HEK293 (cell line): ENCODE data around the gene STARD8.

ENCODE experiments used
- CTCF ChIA-PET: fragments of 350-600 bp; formaldehyde crosslinking; extraction: SDS; loops from one replicate; lab custom pipeline; 2021; ENCODE audit warnings: antibody characterized with exemption; lab: Yijun Ruan, JAX
- POLR2A ChIA-PET: fragments of 300-600 bp; formaldehyde crosslinking; extraction: SDS; loops from one replicate; lab custom pipeline; 2020; ENCODE audit warnings: antibody characterized with exemption, inconsistent platforms; lab: Yijun Ruan, JAX
- H3K27ac ChIP-seq: fragments of 200-500 bp; sonication (Bioruptor generic); 2 replicates; pipeline ENCODE4 v1.5.1; 2014; ENCODE audit warnings: low read depth, low read length, control low read depth, inconsistent platforms; ENCODE audit errors: extremely low read depth
- H3K36me3 ChIP-seq, 2 experiments: fragments of 200-500 bp in 1 of 2; sonication (Bioruptor generic) in 1 of 2; 1 replicate in 1 of 2; 2 replicates in 1 of 2; pipeline ENCODE4 v1.5.1; 2014 to 2017; ENCODE audit warnings: inconsistent platforms in 2 of 2, low read length in 2 of 2; ENCODE audit not compliant: control insufficient read depth in 2 of 2, insufficient read depth in 1 of 2
- H3K4me1 ChIP-seq: fragments of 200-500 bp; sonication (Bioruptor generic); 2 replicates; pipeline ENCODE4 v1.5.1; 2014; ENCODE audit warnings: mild to moderate bottlenecking, low read length, inconsistent platforms; ENCODE audit not compliant: control insufficient read depth, insufficient read depth
- H3K4me3 ChIP-seq: 2 replicates; pipeline ENCODE4 v1.5.1; 2011; ENCODE audit warnings: low read depth, mild to moderate bottlenecking, control low read depth, low read length, moderate library complexity
- H3K9me3 ChIP-seq: fragments of 200-500 bp; sonication (Bioruptor generic); 2 replicates; pipeline ENCODE4 v1.5.1; 2014; ENCODE audit warnings: low read depth, low read length, inconsistent platforms; ENCODE audit not compliant: control insufficient read depth, insufficient read depth
- BCL11A ChIP-seq: fragments of 450-650 bp; formaldehyde crosslinking; IDR thresholded peaks from 2 replicates; pipeline ENCODE4 v1.5.1; 2016; ENCODE audit warnings: low read depth, missing biosample characterization, missing genetic modification characterization
- GLI4 ChIP-seq: fragments of 450-650 bp; formaldehyde crosslinking; IDR thresholded peaks from 2 replicates; pipeline ENCODE4 v1.5.1; 2016; ENCODE audit warnings: missing biosample characterization, missing genetic modification characterization
- PRDM1 ChIP-seq: fragments of 450-650 bp; formaldehyde crosslinking; IDR thresholded peaks from 2 replicates; pipeline ENCODE4; 2016; ENCODE audit warnings: missing biosample characterization, missing genetic modification characterization
- SETDB1 ChIP-seq: IDR thresholded peaks from one replicate; pipeline ENCODE4 v1.6.1; 2017; ENCODE audit warnings: mild to moderate bottlenecking, low read length, moderate library complexity, mixed read lengths; ENCODE audit not compliant: insufficient read length
- ZFP41 ChIP-seq: fragments of 450-650 bp; formaldehyde crosslinking; IDR thresholded peaks from 2 replicates; pipeline ENCODE4 v1.5.1; 2016; ENCODE audit warnings: missing biosample characterization, missing genetic modification characterization, borderline replicate concordance
- ZNF114 ChIP-seq: fragments of 450-650 bp; formaldehyde crosslinking; IDR thresholded peaks from 2 replicates; pipeline ENCODE4 v1.5.0; 2017; ENCODE audit warnings: missing biosample characterization, missing genetic modification characterization
- ZNF121 ChIP-seq: fragments of 450-650 bp; formaldehyde crosslinking; IDR thresholded peaks from 2 replicates; pipeline ENCODE4 v1.5.1; 2016; ENCODE audit warnings: missing biosample characterization, missing genetic modification characterization
- ZNF202 ChIP-seq: fragments of 450-650 bp; formaldehyde crosslinking; IDR thresholded peaks from 2 replicates; pipeline ENCODE4 v1.5.1; 2016; ENCODE audit warnings: missing biosample characterization, missing genetic modification characterization, borderline replicate concordance
- ZNF24 ChIP-seq: fragments of 450-650 bp; formaldehyde crosslinking; IDR thresholded peaks from 2 replicates; pipeline ENCODE4 v1.5.1; 2016; ENCODE audit warnings: missing biosample characterization, missing genetic modification characterization
- ZNF354C ChIP-seq: fragments of 450-650 bp; formaldehyde crosslinking; IDR thresholded peaks from 2 replicates; pipeline ENCODE4 v1.5.1; 2016; ENCODE audit warnings: missing biosample characterization, missing genetic modification characterization, low read depth, borderline replicate concordance
- ZNF366 ChIP-seq: fragments of 450-650 bp; formaldehyde crosslinking; conservative IDR thresholded peaks from 2 replicates; pipeline ENCODE4 v1.5.1; 2016; ENCODE audit warnings: missing biosample characterization, missing genetic modification characterization
- ZNF785 ChIP-seq: fragments of 450-650 bp; formaldehyde crosslinking; IDR thresholded peaks from 2 replicates; pipeline ENCODE4 v1.5.1; 2016; ENCODE audit warnings: missing biosample characterization, missing genetic modification characterization
- ZSCAN23 ChIP-seq: fragments of 450-650 bp; formaldehyde crosslinking; IDR thresholded peaks from 2 replicates; pipeline ENCODE4 v1.5.1; 2016; ENCODE audit warnings: missing biosample characterization, missing genetic modification characterization
- TF ChIP-seq, protein P1 (sequence below): fragments of 450-650 bp; formaldehyde crosslinking; conservative IDR thresholded peaks from 2 replicates; pipeline ENCODE4 v1.5.1; 2016; ENCODE audit warnings: low read depth, missing biosample characterization, missing genetic modification characterization
- TF ChIP-seq, protein P2 (sequence below): fragments of 450-650 bp; formaldehyde crosslinking; IDR thresholded peaks from 2 replicates; pipeline ENCODE4 v1.5.1; 2016; ENCODE audit warnings: missing biosample characterization, missing genetic modification characterization
- TF ChIP-seq, protein P3 (sequence below): fragments of 450-650 bp; formaldehyde crosslinking; IDR thresholded peaks from 2 replicates; pipeline ENCODE4 v1.5.1; 2016; ENCODE audit warnings: missing biosample characterization, missing genetic modification characterization
- TF ChIP-seq, protein P4 (sequence below): fragments of 450-650 bp; formaldehyde crosslinking; IDR thresholded peaks from 2 replicates; pipeline ENCODE4 v1.5.1; 2017; ENCODE audit warnings: missing biosample characterization, missing genetic modification characterization
- TF ChIP-seq, protein P5 (sequence below): fragments of 450-650 bp; formaldehyde crosslinking; IDR thresholded peaks from 2 replicates; pipeline ENCODE4 v1.5.1; 2016; ENCODE audit warnings: missing biosample characterization, missing genetic modification characterization
- TF ChIP-seq, protein P6 (sequence below): fragments of 450-650 bp; formaldehyde crosslinking; IDR thresholded peaks from 2 replicates; pipeline ENCODE4 v1.5.1; 2016; ENCODE audit warnings: missing biosample characterization, missing genetic modification characterization
- TF ChIP-seq, protein P7 (sequence below): fragments of 450-650 bp; formaldehyde crosslinking; IDR thresholded peaks from 2 replicates; pipeline ENCODE4 v1.5.1; 2016; ENCODE audit warnings: missing biosample characterization, missing genetic modification characterization

Gene STARD8

DNA sequence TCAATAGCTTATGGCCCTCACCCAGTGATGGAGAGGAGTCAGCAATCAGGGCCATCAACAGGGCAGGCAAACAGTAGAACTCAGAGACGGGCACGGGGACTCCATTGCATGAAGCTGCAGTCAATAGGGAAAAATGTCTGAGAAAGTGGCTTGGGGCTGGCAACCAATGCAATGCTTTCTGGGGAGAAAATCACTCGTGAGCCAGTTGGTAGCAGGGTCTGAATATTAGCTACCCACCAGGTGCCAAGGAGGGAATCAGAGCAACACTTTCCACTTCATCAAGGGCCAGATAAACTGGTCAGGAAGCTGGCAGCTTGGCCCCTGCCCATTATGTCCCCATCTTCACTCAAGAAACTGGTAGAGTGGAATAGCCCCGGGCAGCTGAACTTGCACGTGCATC is 80.7 kb downstream of the STARD8 start:
- CTCF ChIA-PET: interaction anchor here (0.8 to 1.1 kb wide), 4 partner anchors 80 to 557 kb away, joined by 3 to 4 read pairs (median 4); no protein-coding TSS in a partner anchor
- POLR2A ChIA-PET: no interaction called here
- Histone ChIP-seq H3K4me3 (no peak overlapping the region), H3K27ac (no peak overlapping the region), H3K9me3 (no peaks in the 10 kb centered on the region), H3K4me1 (no peaks in the 10 kb centered on the region), H3K36me3 (no peaks in the 10 kb centered on the region)
- TF ChIP-seq ZNF354C (no peak), ZNF121 (tag by site-specific recombination) (no peak), ZNF114 (no peak), ZSCAN23 (tag by site-specific recombination) (no peak), ZNF24 (no peak), ZNF366 (tag by site-specific recombination) (no peak), SETDB1 (no peak), ZFP41 (no peak), PRDM1 (tag by site-specific recombination) (no peak), BCL11A (no peak), GLI4 (no peak), ZNF785 (tag by site-specific recombination) (no peak), ZNF202 (tag by site-specific recombination) (no peak)
- TF ChIP-seq, protein P1, sequence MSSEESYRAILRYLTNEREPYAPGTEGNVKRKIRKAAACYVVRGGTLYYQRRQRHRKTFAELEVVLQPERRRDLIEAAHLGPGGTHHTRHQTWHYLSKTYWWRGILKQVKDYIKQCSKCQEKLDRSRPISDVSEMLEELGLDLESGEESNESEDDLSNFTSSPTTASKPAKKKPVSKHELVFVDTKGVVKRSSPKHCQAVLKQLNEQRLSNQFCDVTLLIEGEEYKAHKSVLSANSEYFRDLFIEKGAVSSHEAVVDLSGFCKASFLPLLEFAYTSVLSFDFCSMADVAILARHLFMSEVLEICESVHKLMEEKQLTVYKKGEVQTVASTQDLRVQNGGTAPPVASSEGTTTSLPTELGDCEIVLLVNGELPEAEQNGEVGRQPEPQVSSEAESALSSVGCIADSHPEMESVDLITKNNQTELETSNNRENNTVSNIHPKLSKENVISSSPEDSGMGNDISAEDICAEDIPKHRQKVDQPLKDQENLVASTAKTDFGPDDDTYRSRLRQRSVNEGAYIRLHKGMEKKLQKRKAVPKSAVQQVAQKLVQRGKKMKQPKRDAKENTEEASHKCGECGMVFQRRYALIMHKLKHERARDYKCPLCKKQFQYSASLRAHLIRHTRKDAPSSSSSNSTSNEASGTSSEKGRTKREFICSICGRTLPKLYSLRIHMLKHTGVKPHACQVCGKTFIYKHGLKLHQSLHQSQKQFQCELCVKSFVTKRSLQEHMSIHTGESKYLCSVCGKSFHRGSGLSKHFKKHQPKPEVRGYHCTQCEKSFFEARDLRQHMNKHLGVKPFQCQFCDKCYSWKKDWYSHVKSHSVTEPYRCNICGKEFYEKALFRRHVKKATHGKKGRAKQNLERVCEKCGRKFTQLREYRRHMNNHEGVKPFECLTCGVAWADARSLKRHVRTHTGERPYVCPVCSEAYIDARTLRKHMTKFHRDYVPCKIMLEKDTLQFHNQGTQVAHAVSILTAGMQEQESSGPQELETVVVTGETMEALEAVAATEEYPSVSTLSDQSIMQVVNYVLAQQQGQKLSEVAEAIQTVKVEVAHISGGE (tag by site-specific recombination): no peak
- TF ChIP-seq, protein P2, sequence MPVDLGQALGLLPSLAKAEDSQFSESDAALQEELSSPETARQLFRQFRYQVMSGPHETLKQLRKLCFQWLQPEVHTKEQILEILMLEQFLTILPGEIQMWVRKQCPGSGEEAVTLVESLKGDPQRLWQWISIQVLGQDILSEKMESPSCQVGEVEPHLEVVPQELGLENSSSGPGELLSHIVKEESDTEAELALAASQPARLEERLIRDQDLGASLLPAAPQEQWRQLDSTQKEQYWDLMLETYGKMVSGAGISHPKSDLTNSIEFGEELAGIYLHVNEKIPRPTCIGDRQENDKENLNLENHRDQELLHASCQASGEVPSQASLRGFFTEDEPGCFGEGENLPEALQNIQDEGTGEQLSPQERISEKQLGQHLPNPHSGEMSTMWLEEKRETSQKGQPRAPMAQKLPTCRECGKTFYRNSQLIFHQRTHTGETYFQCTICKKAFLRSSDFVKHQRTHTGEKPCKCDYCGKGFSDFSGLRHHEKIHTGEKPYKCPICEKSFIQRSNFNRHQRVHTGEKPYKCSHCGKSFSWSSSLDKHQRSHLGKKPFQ (tag by site-specific recombination): no peak
- TF ChIP-seq, protein P3, sequence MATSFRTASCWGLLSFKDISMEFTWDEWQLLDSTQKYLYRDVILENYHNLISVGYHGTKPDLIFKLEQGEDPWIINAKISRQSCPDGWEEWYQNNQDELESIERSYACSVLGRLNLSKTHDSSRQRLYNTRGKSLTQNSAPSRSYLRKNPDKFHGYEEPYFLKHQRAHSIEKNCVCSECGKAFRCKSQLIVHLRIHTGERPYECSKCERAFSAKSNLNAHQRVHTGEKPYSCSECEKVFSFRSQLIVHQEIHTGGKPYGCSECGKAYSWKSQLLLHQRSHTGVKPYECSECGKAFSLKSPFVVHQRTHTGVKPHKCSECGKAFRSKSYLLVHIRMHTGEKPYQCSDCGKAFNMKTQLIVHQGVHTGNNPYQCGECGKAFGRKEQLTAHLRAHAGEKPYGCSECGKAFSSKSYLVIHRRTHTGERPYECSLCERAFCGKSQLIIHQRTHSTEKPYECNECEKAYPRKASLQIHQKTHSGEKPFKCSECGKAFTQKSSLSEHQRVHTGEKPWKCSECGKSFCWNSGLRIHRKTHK: no peak
- TF ChIP-seq, protein P4, sequence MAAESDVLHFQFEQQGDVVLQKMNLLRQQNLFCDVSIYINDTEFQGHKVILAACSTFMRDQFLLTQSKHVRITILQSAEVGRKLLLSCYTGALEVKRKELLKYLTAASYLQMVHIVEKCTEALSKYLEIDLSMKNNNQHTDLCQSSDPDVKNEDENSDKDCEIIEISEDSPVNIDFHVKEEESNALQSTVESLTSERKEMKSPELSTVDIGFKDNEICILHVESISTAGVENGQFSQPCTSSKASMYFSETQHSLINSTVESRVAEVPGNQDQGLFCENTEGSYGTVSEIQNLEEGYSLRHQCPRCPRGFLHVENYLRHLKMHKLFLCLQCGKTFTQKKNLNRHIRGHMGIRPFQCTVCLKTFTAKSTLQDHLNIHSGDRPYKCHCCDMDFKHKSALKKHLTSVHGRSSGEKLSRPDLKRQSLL (tag by site-specific recombination): no peak
- TF ChIP-seq, protein P5, sequence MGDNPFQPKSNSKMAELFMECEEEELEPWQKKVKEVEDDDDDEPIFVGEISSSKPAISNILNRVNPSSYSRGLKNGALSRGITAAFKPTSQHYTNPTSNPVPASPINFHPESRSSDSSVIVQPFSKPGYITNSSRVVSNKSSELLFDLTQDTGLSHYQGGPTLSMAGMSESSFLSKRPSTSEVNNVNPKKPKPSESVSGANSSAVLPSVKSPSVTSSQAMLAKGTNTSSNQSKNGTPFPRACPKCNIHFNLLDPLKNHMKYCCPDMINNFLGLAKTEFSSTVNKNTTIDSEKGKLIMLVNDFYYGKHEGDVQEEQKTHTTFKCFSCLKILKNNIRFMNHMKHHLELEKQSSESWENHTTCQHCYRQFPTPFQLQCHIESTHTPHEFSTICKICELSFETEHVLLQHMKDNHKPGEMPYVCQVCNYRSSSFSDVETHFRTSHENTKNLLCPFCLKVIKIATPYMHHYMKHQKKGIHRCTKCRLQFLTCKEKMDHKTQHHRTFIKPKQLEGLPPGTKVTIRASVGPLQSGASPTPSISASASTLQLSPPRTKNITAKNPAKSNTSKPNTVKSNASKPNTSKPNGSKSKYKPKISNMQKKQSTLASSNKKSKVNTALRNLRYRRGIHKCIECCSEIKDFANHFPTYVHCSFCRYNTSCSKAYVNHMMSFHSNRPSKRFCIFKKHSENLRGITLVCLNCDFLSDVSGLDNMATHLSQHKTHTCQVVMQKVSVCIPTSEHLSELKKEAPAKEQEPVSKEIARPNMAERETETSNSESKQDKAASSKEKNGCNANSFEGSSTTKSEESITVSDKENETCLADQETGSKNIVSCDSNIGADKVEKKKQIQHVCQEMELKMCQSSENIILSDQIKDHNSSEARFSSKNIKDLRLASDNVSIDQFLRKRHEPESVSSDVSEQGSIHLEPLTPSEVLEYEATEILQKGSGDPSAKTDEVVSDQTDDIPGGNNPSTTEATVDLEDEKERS (tag by site-specific recombination): no peak
- TF ChIP-seq, protein P6, sequence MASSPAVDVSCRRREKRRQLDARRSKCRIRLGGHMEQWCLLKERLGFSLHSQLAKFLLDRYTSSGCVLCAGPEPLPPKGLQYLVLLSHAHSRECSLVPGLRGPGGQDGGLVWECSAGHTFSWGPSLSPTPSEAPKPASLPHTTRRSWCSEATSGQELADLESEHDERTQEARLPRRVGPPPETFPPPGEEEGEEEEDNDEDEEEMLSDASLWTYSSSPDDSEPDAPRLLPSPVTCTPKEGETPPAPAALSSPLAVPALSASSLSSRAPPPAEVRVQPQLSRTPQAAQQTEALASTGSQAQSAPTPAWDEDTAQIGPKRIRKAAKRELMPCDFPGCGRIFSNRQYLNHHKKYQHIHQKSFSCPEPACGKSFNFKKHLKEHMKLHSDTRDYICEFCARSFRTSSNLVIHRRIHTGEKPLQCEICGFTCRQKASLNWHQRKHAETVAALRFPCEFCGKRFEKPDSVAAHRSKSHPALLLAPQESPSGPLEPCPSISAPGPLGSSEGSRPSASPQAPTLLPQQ (tag by site-specific recombination): no peak
- TF ChIP-seq, protein P7, sequence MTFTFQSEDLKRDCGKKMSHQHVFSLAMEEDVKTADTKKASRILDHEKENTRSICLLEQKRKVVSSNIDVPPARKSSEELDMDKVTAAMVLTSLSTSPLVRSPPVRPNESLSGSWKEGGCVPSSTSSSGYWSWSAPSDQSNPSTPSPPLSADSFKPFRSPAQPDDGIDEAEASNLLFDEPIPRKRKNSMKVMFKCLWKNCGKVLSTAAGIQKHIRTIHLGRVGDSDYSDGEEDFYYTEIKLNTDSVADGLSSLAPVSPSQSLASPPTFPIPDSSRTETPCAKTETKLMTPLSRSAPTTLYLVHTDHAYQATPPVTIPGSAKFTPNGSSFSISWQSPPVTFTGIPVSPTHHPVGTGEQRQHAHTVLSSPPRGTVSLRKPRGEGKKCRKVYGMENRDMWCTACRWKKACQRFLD (tag by site-specific recombination): no peak
